Stomach (tissue), 9 donors: Measurements from ENCODE around the gene LSMEM2. TPM values are rescaled to one million over a fixed set of nuclear protein-coding genes. Genes with fewer than 3 reads are reported as not detected.

Experiments used
- DNase-seq, 2 donors: peaks; one replicate each; pipeline versions ENCODE4 v3.0.0 to v3.0.0-alpha.2; 2013 to 2019
- H3K27ac ChIP-seq, 5 donors: fragments of 200-600 bp in 4 of 5; sonication (generic) in 4 of 5; one replicate each; pipeline ENCODE4 v1.5.1; 2013 to 2019; ENCODE audit warnings: mild to moderate bottlenecking in 1 of 5, moderate library complexity in 1 of 5
- H3K27me3 ChIP-seq, 3 donors: fragments of 200-600 bp; sonication (generic); one replicate each; pipeline ENCODE4 v1.5.1; 2017 to 2019; ENCODE audit warnings: mixed run types in 1 of 3
- H3K36me3 ChIP-seq, 4 donors: fragments of 200-600 bp; sonication (generic); 1 replicate in 3 of 4; 2 replicates in 1 of 4; pipeline ENCODE4 v1.5.1; 2016 to 2019
- H3K4me1 ChIP-seq, 4 donors: fragments of 200-600 bp; sonication (generic); one replicate each; pipeline ENCODE4 v1.5.1; 2016 to 2019
- H3K4me3 ChIP-seq, 4 donors: fragments of 200-600 bp; sonication (generic) in 3 of 4; one replicate each; pipeline ENCODE4 v1.5.1; 2016 to 2019; ENCODE audit warnings: mild to moderate bottlenecking in 1 of 4
- H3K9me3 ChIP-seq, 4 donors: fragments of 200-600 bp; sonication (generic); one replicate each; pipeline ENCODE4 v1.5.1; 2016 to 2019
- EP300 ChIP-seq: sonication (generic); formaldehyde crosslinking; IDR thresholded peaks from one replicate; pipeline ENCODE4 v1.6.1; 2017; ENCODE audit warnings: antibody characterized with exemption
- POLR2A ChIP-seq, 4 donors: fragments of 450-650 bp; IDR thresholded peaks; one replicate each; pipeline ENCODE4 v1.6.1; 2016; ENCODE audit warnings: antibody characterized with exemption in 4 of 4, control low read depth in 2 of 4, mild to moderate bottlenecking in 1 of 4, moderate library complexity in 1 of 4
- POLR2AphosphoS5 ChIP-seq, 3 donors: sonication (generic); formaldehyde crosslinking; IDR thresholded peaks; one replicate each; pipeline ENCODE4 v1.6.1; 2016; ENCODE audit warnings: antibody characterized with exemption in 3 of 3
- WGBS, 5 donors: extraction: QIAGEN DNeasy Blood & Tissue Kit in 3 of 5; methylation state at CpG; one replicate each; pipeline versions ENCODE4 v1.1.5 to v1.1.7; 2013 to 2018; 5-methylcytosine and 5-hydroxymethylcytosine counted together
- intact Hi-C: fragments of 100-400 bp; cut with DNase I; formaldehyde crosslinking; loops from one replicate; pipeline ENCODE4 v1.15.1; 2023; ENCODE audit warnings: low total_unique reads
- polyA plus RNA-seq, 3 donors: library from polyadenylated mRNA; stranded (reverse); fragments of 200-250 nt; gene quantifications; one replicate each; pipeline ENCODE4 v1.2.3, GENCODE V29; 2013
- total RNA-seq, 5 donors: library from RNA; depleted of rRNA; stranded (reverse); fragments of >200 nt; gene quantifications; one replicate each; pipeline versions ENCODE4 v1.1.0 to v1.2.3, GENCODE V29; 2014 to 2016
- TF ChIP-seq, protein P1 (sequence below), 7 experiments: fragments of 450-650 bp in 4 of 7; fragments of 200-600 bp in 3 of 7; sonication (generic) in 3 of 7; IDR thresholded peaks; one replicate each; pipeline ENCODE4 v1.5.1; 2016 to 2019; ENCODE audit warnings: antibody characterized with exemption in 7 of 7, control low read depth in 2 of 7, mild to moderate bottlenecking in 1 of 7
- donor health status: healthy with polysubstance abuse.
- donor health status: Bipolar disorder and iron deficiency.
- donor health status: healthy.

LSMEM2 gene
- total and polyA plus RNA-seq, 8 donors, result 0.31 to 0.58 TPM; not detected in 6

DNA sequence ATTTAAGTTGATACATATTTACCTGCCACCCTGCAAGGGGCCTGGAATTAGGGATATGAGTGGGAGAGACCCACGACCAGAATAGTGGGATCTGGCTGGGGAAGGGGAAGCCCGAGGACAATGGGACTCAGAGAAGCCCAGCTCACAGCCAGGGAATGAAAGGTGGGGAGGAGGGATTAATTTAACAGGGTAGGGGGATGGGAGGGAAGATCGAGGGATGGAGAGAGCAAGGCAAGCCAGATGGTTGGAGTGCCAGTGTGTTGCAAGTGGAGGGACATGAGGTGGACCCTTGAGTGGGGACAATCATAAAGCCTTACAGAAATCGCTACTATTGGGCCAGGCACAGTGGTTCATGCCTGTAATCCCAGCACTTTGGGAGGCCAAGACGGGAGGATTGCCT, 47.3 kb upstream of the LSMEM2 start:
- peaks cover 16 to 38% (median 33%) of the 10 kb centered on the region in 4 donors for H3K4me1 ChIP-seq
- H3K9me3 ChIP-seq, result no peaks in the 10 kb centered on the region
- no peak overlapping the region for H3K27ac ChIP-seq
- no peaks in the 10 kb centered on the region for H3K27me3 ChIP-seq
- no peak for DNase-seq
- TF ChIP-seq, protein P1, sequence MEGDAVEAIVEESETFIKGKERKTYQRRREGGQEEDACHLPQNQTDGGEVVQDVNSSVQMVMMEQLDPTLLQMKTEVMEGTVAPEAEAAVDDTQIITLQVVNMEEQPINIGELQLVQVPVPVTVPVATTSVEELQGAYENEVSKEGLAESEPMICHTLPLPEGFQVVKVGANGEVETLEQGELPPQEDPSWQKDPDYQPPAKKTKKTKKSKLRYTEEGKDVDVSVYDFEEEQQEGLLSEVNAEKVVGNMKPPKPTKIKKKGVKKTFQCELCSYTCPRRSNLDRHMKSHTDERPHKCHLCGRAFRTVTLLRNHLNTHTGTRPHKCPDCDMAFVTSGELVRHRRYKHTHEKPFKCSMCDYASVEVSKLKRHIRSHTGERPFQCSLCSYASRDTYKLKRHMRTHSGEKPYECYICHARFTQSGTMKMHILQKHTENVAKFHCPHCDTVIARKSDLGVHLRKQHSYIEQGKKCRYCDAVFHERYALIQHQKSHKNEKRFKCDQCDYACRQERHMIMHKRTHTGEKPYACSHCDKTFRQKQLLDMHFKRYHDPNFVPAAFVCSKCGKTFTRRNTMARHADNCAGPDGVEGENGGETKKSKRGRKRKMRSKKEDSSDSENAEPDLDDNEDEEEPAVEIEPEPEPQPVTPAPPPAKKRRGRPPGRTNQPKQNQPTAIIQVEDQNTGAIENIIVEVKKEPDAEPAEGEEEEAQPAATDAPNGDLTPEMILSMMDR (IDR thresholded peaks at IDR 0.05), result no peak
- no peak for TF ChIP-seq POLR2AphosphoS5 (IDR thresholded peaks at IDR 0.05)
- no peak for TF ChIP-seq EP300
- TF ChIP-seq POLR2A (IDR thresholded peaks at IDR 0.05), result no peak
- 80 to 89% (median 83%) methylated on average over 5 of the region's 5 CpGs for WGBS, 5 donors
- H3K36me3 ChIP-seq, result no peaks in the 10 kb centered on the region
- intact Hi-C loops, result no loop called here
- no peak overlapping the region for H3K4me3 ChIP-seq

DNA sequence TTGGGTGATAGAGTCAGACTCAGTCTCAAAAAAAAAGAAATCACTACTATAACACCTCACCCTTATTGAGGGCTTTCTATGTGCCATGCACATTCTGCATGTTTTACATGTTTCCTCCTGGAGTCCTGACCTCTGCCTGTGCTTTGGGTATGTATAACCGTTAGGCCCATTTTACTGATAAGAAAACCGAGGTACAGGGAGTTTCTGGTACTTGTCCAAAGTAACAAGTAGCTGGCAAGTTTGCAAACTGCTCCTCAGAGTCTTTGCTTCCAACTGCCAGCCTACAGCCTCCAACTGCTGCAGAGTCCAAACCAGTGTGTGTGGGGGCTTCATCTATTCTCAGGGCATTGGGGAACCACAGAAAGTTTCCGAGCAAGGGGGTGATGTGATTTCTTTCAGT, 46.6 kb upstream of the LSMEM2 start:
- intact Hi-C loops, result no loop called here
- Histone ChIP-seq H3K27me3 (no peaks in the 10 kb centered on the region), H3K4me3 (no peak overlapping the region), H3K9me3 (no peaks in the 10 kb centered on the region), H3K4me1 (peaks cover 17 to 38% (median 33%) of the 10 kb centered on the region in 4 donors), H3K27ac (no peak overlapping the region), H3K36me3 (no peaks in the 10 kb centered on the region)
- TF ChIP-seq POLR2A (IDR thresholded peaks at IDR 0.05) (no peak), POLR2AphosphoS5 (IDR thresholded peaks at IDR 0.05) (no peak), EP300 (no peak)
- TF ChIP-seq, protein P1 (IDR thresholded peaks at IDR 0.05), result no peak
- 48 to 70% (median 55%) methylated on average over 3 of the region's 3 CpGs for WGBS, 5 donors
- no peak for DNase-seq

DNA sequence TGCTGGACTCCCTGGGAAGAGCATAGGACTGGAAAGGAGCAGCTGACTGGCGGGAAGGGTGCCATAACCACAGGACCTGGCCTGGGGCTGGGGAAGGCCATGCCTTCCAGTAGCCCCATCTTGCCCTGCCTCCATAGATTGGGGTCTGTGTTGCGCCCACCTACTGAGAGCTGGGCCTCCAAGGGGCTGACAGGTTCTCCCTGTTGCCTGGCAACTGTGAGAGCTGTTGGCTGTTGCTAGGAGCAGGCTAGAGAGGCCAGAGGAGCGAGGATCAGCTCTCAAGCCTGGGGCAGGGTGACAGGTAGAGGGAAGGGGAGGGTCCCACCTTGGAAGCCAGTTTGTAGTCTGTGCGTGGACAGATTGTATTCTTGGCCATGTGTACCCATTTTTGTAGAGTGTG, 45.7 kb upstream of the LSMEM2 start:
- intact Hi-C loops, result no loop called here
- DNase-seq, result no peak
- Histone ChIP-seq H3K4me1 (peaks cover 22 to 41% (median 35%) of the 10 kb centered on the region in 4 donors), H3K27ac (no peak overlapping the region), H3K27me3 (no peaks in the 10 kb centered on the region), H3K9me3 (no peaks in the 10 kb centered on the region), H3K4me3 (no peak overlapping the region), H3K36me3 (no peaks in the 10 kb centered on the region)
- TF ChIP-seq POLR2AphosphoS5 (IDR thresholded peaks at IDR 0.05) (no peak), EP300 (no peak), POLR2A (IDR thresholded peaks at IDR 0.05) (no peak)
- TF ChIP-seq, protein P1 (IDR thresholded peaks at IDR 0.05), result no peak
- 72 to 91% (median 89%) methylated on average over 4 of the region's 4 CpGs for WGBS, 5 donors

DNA sequence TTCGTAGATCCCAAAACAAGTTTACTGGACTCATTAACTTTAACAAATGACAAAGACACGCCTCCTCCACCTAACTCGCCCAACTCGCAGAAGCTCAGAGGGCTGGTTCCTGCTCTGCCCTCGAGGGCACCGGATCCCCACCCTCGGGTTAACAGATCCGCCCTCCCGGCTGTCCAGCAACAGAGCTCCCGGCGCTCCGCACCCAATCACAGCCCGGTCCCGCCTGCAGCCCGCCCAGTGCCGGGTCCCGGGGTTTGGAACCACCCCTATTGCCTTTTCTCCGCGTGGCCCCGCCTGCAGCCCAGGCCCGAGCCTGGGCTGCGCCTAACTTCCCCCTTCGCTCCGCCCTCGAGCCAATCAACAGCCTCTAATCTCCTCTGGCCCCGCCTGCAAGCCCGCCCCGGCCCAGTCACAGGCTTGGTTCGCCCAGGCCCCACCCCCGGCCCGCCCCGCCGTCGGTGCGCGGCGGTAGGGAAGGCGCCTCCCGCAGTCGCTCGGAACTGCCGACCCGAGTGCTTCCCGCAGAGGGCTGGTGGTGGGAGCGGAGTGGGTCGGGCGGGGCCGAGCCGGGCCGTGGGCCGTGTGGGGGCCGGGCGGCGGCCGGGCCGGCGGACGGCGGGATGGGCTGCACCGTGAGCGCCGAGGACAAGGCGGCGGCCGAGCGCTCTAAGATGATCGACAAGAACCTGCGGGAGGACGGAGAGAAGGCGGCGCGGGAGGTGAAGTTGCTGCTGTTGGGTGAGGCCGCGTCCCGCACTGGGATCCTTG, 43.0 kb upstream of the LSMEM2 start, which contains the start of gene GNAI2:
TSS of gene GNAI2 (plus strand) at position 489 of the 768 bp plus-strand sequence. CDS start at position 621, 132 bp downstream.
- no peaks in the 10 kb centered on the region for H3K9me3 ChIP-seq
- 0 to 2% (median 1%) methylated on average over 39 to 75 of the region's 75 CpGs for WGBS, 5 donors
- intact Hi-C loops, result no loop called here
- peak within 1 kb of the TSS; percentile 91 to 97 (median 94) for H3K27ac ChIP-seq
- peak; percentile 99 to 100 for DNase-seq
- peaks cover 46 to 62% (median 55%) of the 10 kb centered on the region in 4 donors for H3K4me1 ChIP-seq
- H3K4me3 ChIP-seq, result peak within 1 kb of the TSS; percentile 64 to 91 (median 86)
- peaks cover 0 to 7% (median 3%) of the 10 kb centered on the region in 4 donors for H3K36me3 ChIP-seq
- TF ChIP-seq POLR2AphosphoS5 (IDR thresholded peaks at IDR 0.05), result peak; percentile 85 to 97 (median 90)
- no peak for TF ChIP-seq POLR2A (IDR thresholded peaks at IDR 0.05)
- H3K27me3 ChIP-seq, result no peaks in the 10 kb centered on the region
